Measurements from ENCODE around the gene LAMC3.

The LAMC3 gene

GRCh38 chr9:130970855-130971254, 38.1 kb upstream of the LAMC3 start:
- Histone ChIP-seq H3K27me3 (peaks cover 0 to 40% of the 10 kb centered on the region in 2 donors), H3K9me3 (no peaks in the 10 kb centered on the region), H3K4me1 (no peaks in the 10 kb centered on the region), H3K36me3 (no peaks in the 10 kb centered on the region), H3K27ac (no peak overlapping the region), H3K4me3 (no peak overlapping the region)
- TF ChIP-seq CTCF (IDR thresholded peaks at IDR 0.05), result no peak
- intact Hi-C loops (cut with DNase I; ENCODE audit: low total_unique reads), result no loop called here
- no peak for DNase-seq

- no peaks in the 10 kb centered on the region for H3K4me1 ChIP-seq
- no peak for TF ChIP-seq CTCF (IDR thresholded peaks at IDR 0.05)
- intact Hi-C loops (cut with DNase I; ENCODE audit: low total_unique reads), result no loop called here
- no peaks in the 10 kb centered on the region for H3K9me3 ChIP-seq
- no peak for DNase-seq
- no peaks in the 10 kb centered on the region for H3K36me3 ChIP-seq
- peaks cover 0 to 43% of the 10 kb centered on the region in 2 donors for H3K27me3 ChIP-seq
- no peak overlapping the region for H3K27ac ChIP-seq
- no peak overlapping the region for H3K4me3 ChIP-seq
Measured at GRCh38 chr9:130971294-130971849, 37.6 kb upstream of the LAMC3 start.

DNA sequence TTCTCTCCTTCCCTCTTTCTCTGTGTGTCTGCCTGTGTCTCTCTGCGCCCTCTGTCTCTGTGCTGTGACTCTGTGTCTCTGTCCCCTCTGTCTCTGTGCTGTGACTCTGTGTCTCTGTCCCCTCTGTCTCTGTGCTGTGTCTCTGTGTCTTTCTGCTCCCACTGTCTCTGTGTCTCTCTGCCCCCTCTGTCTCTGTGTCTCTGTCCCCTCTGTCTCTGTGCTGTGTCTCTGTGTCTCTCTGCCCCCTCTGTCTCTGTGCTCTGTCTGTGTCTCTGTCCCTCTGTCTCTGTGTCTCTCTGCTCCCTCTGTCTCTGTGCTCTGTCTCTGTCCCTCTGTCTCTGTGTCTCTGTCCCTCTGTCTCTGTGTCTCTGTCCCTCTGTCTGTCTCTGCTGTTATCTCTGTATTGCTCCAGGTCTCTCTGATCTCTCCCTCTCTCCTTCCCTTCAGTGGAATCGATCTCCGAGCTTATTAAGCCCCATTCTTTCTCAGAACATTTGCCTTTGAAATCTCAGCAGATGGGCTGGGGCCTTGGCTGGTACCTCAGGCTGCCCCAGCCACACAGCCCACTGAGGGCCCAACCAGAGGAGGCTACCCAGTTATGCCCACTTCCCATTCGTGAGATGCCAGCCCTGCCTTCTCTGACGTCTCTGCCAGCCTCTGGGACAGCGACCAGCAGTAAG, 36.6 kb upstream of the LAMC3 start:
- TF ChIP-seq CTCF (IDR thresholded peaks at IDR 0.05), result no peak
- H3K27ac ChIP-seq, result no peak overlapping the region
- peaks cover 0 to 45% of the 10 kb centered on the region in 2 donors for H3K27me3 ChIP-seq
- no peaks in the 10 kb centered on the region for H3K9me3 ChIP-seq
- H3K36me3 ChIP-seq, result no peaks in the 10 kb centered on the region
- no peaks in the 10 kb centered on the region for H3K4me1 ChIP-seq
- no peak overlapping the region for H3K4me3 ChIP-seq
- intact Hi-C loops (cut with DNase I; ENCODE audit: low total_unique reads), result no loop called here
- DNase-seq, result no peak

DNA sequence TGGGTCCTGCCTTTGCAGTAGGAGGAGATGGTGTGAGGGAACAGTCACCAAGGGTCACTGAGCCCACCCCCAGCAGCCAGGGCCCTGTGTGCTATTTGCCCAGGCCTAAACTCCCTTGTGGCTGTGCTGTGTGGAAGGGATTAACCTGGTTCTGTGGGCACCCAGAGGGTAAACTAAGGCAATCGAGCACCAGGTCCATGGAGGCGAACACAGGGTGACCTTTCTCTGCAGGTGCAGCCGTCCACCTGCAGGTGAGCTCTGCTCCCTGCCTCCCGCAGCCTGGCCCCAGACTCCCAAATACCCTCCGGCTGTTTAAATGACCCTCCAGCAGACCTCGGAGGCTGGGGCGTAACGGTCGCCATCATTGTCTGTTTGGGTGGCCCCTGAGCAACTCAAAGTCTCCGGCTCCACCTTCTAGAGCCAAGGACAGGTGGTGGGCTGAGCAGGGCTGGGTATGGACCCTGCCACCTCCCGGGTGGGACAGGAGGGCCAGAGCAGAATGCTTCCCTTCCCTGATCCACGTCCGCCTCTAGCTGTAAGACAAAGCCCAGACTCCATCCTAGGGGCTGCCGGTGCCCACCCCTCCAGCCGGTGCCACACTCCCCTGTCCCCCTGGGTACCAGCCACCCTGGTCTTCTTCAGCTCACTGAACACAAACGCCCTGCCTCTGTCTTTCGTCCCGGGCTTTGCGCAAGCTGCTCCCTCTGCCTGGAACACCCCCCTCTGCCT, 35.9 kb upstream of the LAMC3 start:
- no peak for TF ChIP-seq CTCF (IDR thresholded peaks at IDR 0.05)
- Histone ChIP-seq H3K27me3 (peaks cover 0 to 50% of the 10 kb centered on the region in 2 donors), H3K4me1 (no peaks in the 10 kb centered on the region), H3K36me3 (no peaks in the 10 kb centered on the region), H3K27ac (no peak overlapping the region), H3K9me3 (no peaks in the 10 kb centered on the region), H3K4me3 (no peak overlapping the region)
- DNase-seq, result no peak
- intact Hi-C loops (cut with DNase I; ENCODE audit: low total_unique reads), result no loop called here

DNA sequence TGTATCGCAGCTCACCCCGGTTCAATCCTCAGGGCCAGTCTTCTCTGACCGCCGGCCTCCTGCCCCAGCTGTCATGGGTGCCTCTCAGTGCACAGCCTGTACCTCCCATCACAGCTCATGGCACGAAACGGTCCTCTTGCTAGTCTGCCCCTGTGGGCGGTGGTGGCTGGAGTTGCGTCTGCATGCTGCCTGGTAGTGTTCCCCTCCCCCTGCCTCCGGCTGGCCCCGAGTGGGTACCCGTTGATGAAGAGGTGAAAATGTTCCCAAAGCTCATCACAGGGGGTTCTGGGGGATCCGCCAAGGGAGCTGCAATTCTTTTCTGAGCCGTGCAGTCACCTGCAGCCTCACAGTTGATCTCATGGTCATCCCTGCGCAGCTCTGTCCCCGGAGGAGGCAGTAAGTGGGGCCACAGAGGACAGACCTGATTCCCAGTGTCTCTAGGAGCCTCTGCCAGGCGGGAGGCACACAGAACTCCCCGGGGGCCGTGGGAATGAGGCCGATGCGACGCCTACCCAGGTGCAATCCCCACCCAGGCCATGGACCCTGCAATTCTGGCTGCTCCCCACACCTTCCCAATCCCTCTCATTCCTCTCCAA, 35.2 kb upstream of the LAMC3 start:
- Histone ChIP-seq H3K27me3 (peaks cover 0 to 56% of the 10 kb centered on the region in 2 donors), H3K4me1 (no peaks in the 10 kb centered on the region), H3K27ac (no peak overlapping the region), H3K36me3 (no peaks in the 10 kb centered on the region), H3K9me3 (no peaks in the 10 kb centered on the region), H3K4me3 (no peak overlapping the region)
- TF ChIP-seq CTCF (IDR thresholded peaks at IDR 0.05), result no peak
- no peak for DNase-seq
- intact Hi-C loops (cut with DNase I; ENCODE audit: low total_unique reads), result no loop called here

All from tibial artery (tissue), 4 donors.